HL-60 (cell line): ENCODE results near the gene NUDT19.

Experiments
- CTCF ChIP-seq: IDR thresholded peaks from one replicate; pipeline ENCODE4 v1.5.1; 2011; ENCODE audit warnings: low read length, control low read depth, inconsistent platforms; ENCODE audit not compliant: insufficient read depth
- SPI1 ChIP-seq: IDR thresholded peaks from 2 replicates; pipeline ENCODE4 v1.6.1; 2012; ENCODE audit warnings: low read depth, mild to moderate bottlenecking, borderline replicate concordance

- TF ChIP-seq CTCF (no peak), SPI1 (no peak)
Observed at GRCh38 chr19:32718286-32718685, 26.7 kb downstream of the NUDT19 start.
